Kidney (tissue), 14 donors: ENCODE data around the gene ISCA2. TPM values are rescaled to one million over a fixed set of nuclear protein-coding genes. Genes with fewer than 3 reads are reported as not detected.

Experiments used
- DNase-seq, 5 donors: peaks; one replicate each; pipeline ENCODE4 v3.0.0-alpha.2; 2013 to 2020
- FAIRE-seq: peaks from 2 replicates; lab custom pipeline; 2012; peaks lifted over from hg19 to GRCh38; lab: Jason Lieb, UNC
- H3K27ac ChIP-seq, 2 donors: one replicate each; pipeline ENCODE4 v1.7.0; 2013; ENCODE audit warnings: low read depth in 2 of 2, low read length in 2 of 2, inconsistent platforms in 1 of 2
- H3K27me3 ChIP-seq: one replicate; pipeline ENCODE4 v1.7.1; 2013; ENCODE audit warnings: low read length, inconsistent platforms; ENCODE audit not compliant: control insufficient read depth, insufficient read depth
- H3K36me3 ChIP-seq, 3 donors: one replicate each; pipeline versions ENCODE4 v1.7.0 to v1.7.1; 2013; ENCODE audit warnings: low read length in 3 of 3, control low read depth in 1 of 3, inconsistent platforms in 1 of 3; ENCODE audit not compliant: insufficient read depth in 3 of 3, control insufficient read depth in 2 of 3
- H3K4me1 ChIP-seq, 3 donors: one replicate each; pipeline versions ENCODE4 v1.7.0 to v1.7.1; 2013; ENCODE audit warnings: low read length in 3 of 3, inconsistent platforms in 1 of 3, low read depth in 1 of 3; ENCODE audit not compliant: control insufficient read depth in 2 of 3, insufficient read depth in 2 of 3
- H3K4me3 ChIP-seq, 3 donors: one replicate each; pipeline versions ENCODE4 v1.7.0 to v1.8.1; 2013; ENCODE audit warnings: low read length in 3 of 3, control low read depth in 1 of 3, inconsistent platforms in 1 of 3
- H3K9ac ChIP-seq, 3 donors: one replicate each; pipeline versions ENCODE4 v1.7.0 to v1.7.1; 2013; ENCODE audit warnings: low read length in 3 of 3, control low read depth in 1 of 3, inconsistent platforms in 1 of 3
- H3K9me3 ChIP-seq, 3 donors: one replicate each; pipeline versions ENCODE4 v1.7.0 to v1.7.1; 2013; ENCODE audit warnings: low read length in 3 of 3, control low read depth in 1 of 3, inconsistent platforms in 1 of 3; ENCODE audit not compliant: control insufficient read depth in 2 of 3, insufficient read depth in 1 of 3
- intact Hi-C: fragments of 100-400 bp; cut with DNase I; formaldehyde crosslinking; loops from one replicate; pipeline ENCODE4 v1.11.1; 2022
- polyA plus RNA-seq: library from polyadenylated mRNA; stranded (reverse); fragments of 350-450 nt; fragmentation: Illumina TruSeq; extraction: RNeasy Lipid Tissue Mini Kit (QIAGEN cat#74804); gene quantifications from one replicate; pipeline ENCODE4 v1.2.3, GENCODE V29; 2014; ENCODE audit warnings: low read depth, low replicate concordance; ENCODE audit not compliant: insufficient read depth
- total RNA-seq: library from RNA; stranded (reverse); fragmentation: NEBNext Ultra II Directional; extraction: Animal tissue kit (Norgen Biotek cat#: 25700); gene quantifications from one replicate; pipeline ENCODE4 v1.2.1, GENCODE V29; 2021
- TF ChIP-seq, protein P1 (sequence below): IDR thresholded peaks from 3 replicates; pipeline ENCODE4 v1.5.1; 2012; ENCODE audit warnings: mild to moderate bottlenecking, moderate library complexity, borderline replicate concordance; ENCODE audit not compliant: insufficient read depth; ENCODE audit errors: extremely low read depth
- donor health status: control.
- donor health status: control.
- donor health status: control.
- donor health status: control.
- donor health status: control.
- donor health status: DM: yes; HTN: yes; CAD: no.
- donor health status: Normal renal cell carcinoma (clear cell type).

The ISCA2 gene
- total and polyA plus RNA-seq, 2 donors from 2014 or later = 27.1 to 60.1 TPM

DNA sequence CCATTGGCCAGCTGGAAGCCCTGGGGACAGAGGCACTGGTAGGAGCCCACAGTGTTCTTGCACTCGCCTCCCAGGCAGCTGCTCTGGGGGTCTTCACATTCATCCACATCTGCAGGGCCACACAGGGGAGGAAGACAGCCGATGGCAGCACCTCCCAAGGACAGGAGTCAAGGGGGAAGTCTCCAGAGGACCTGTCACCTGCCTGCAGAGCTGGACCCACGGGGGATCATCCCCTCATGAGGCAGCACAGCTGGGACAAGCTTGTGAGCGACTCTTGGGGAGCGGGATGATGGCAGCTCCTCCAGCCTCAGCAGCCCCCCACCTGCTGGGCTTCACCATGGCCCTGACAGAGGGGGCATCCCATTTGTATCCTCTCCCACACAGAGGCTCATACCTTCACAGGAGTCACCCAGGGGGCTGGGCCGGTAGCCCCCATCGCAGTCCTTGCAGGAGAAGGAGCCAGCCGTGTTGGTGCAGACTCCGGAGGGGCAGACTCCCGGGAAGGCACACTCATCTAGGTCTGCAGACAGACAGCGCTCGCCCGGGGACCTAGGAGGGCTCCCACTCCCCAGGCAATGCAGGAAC, 15.4 kb downstream of the ISCA2 start:
- Histone ChIP-seq H3K36me3 (no peaks in the 10 kb centered on the region), H3K4me1 (no peaks in the 10 kb centered on the region), H3K27ac (no peak overlapping the region), H3K9ac (no peak overlapping the region), H3K4me3 (no peak overlapping the region), H3K9me3 (no peaks in the 10 kb centered on the region), H3K27me3 (no peaks in the 10 kb centered on the region)
- TF ChIP-seq, protein P1, sequence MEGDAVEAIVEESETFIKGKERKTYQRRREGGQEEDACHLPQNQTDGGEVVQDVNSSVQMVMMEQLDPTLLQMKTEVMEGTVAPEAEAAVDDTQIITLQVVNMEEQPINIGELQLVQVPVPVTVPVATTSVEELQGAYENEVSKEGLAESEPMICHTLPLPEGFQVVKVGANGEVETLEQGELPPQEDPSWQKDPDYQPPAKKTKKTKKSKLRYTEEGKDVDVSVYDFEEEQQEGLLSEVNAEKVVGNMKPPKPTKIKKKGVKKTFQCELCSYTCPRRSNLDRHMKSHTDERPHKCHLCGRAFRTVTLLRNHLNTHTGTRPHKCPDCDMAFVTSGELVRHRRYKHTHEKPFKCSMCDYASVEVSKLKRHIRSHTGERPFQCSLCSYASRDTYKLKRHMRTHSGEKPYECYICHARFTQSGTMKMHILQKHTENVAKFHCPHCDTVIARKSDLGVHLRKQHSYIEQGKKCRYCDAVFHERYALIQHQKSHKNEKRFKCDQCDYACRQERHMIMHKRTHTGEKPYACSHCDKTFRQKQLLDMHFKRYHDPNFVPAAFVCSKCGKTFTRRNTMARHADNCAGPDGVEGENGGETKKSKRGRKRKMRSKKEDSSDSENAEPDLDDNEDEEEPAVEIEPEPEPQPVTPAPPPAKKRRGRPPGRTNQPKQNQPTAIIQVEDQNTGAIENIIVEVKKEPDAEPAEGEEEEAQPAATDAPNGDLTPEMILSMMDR = no peak
- intact Hi-C loops = no loop called here
- peak in 1 of 5 donors; percentile 61 for DNase-seq
- no peak for FAIRE-seq

DNA sequence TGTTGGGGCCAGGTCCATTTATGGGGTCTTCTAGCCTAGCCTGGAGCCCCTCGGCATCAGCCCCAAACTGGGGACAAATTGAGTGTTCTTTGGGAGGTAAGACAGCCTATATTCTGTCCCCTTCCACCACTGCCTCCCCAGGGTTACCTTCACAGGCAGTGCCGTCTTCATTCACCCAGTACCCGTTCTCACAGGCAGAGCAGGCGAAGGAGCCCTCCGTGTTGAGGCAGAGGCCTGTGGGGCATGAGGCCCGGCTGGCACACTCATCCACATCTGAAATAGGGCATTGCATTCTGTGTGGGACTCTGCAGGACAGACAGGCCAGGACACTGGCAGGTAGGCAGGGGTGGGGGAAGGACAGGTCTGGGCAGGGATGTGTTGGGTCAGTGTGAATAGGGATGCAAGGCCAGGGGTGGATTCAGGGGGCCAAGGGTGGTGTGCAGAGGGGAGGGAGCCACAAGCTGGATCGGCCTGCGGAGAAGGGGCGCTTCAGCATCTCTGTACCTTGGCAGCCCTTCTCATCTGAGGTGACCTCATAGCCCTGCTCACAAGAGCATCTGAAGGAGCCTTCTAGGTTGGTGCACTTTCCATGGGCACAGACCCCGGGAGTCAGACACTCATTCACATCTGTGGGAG, 16.1 kb downstream of the ISCA2 start:
- H3K4me1 ChIP-seq = no peaks in the 10 kb centered on the region
- H3K27ac ChIP-seq = no peak overlapping the region
- H3K27me3 ChIP-seq = no peaks in the 10 kb centered on the region
- no peak overlapping the region for H3K4me3 ChIP-seq
- no peaks in the 10 kb centered on the region for H3K36me3 ChIP-seq
- DNase-seq = peak in 1 of 5 donors; percentile 22
- H3K9ac ChIP-seq = no peak overlapping the region
- FAIRE-seq = no peak
- intact Hi-C loops = no loop called here
- no peaks in the 10 kb centered on the region for H3K9me3 ChIP-seq
- TF ChIP-seq, protein P1 = no peak

DNA sequence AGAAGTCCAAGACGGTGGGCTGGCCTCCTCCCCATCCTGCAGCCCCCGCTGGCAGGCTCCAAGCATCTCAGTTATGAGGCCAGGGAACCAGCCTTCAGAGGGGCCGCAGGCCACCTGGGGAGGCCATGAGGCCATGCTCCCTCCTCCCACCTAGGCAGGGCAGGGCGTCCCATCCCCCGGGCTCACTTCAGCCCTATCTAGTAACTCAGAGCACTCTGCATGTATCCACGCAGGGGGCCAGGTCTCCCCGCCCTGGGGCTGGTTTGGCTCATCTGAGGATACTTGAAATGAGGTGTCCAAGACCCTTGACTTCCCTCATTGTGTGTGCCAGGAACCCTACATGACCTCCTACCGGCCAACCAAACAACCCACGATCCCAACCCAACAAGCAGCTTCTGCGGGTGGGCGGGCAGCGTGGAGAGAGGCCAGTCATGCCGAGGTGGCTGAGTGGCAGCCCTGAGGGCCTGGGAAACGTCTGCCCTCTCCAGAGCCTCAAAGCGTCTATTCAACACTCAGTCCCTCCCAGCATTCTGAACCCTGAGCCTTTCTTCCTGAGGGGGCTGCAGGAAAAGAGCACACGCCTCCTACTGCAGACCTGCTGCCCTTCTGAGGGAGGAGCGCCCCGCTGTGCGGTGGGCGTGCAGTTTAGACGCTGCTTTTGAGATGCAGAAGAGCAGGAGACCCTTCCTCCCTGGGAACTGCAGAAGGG, 16.8 kb downstream of the ISCA2 start:
- TF ChIP-seq, protein P1 = no peak
- Histone ChIP-seq H3K4me1 (no peaks in the 10 kb centered on the region), H3K4me3 (no peak overlapping the region), H3K9me3 (no peaks in the 10 kb centered on the region), H3K36me3 (no peaks in the 10 kb centered on the region), H3K27me3 (no peaks in the 10 kb centered on the region), H3K27ac (no peak overlapping the region), H3K9ac (no peak overlapping the region)
- FAIRE-seq (no peak), DNase-seq (peak in 1 of 5 donors; percentile 32)
- intact Hi-C loops = no loop called here
